ENCODE measurements around the gene CD4.

The CD4 gene

GRCh38 chr12:6828781-6829535 is 39.6 kb downstream of the CD4 start:
- DNase-seq (ENCODE audit: low read depth) = no peak

GRCh38 chr12:6829536-6830220 is 40.4 kb downstream of the CD4 start:
- no peak for DNase-seq (ENCODE audit: low read depth)

- DNase-seq (ENCODE audit: low read depth) = no peak
Measured at GRCh38 chr12:6830286-6830890, 41.1 kb downstream of the CD4 start.

GRCh38 chr12:6830999-6831398 is 41.7 kb downstream of the CD4 start:
- no peak for DNase-seq (ENCODE audit: low read depth)

- DNase-seq (ENCODE audit: low read depth) = no peak
Measured at GRCh38 chr12:6831450-6831995, 42.2 kb downstream of the CD4 start.

- no peak for DNase-seq (ENCODE audit: low read depth)
Measured at GRCh38 chr12:6832125-6832524, 42.8 kb downstream of the CD4 start.

GRCh38 chr12:6833189-6833890 is 44.0 kb downstream of the CD4 start:
- DNase-seq (ENCODE audit: low read depth) = no peak

GRCh38 chr12:6834254-6834653 is 44.9 kb downstream of the CD4 start:
- no peak for DNase-seq (ENCODE audit: low read depth)

- no peak for DNase-seq (ENCODE audit: low read depth)
Measured at GRCh38 chr12:6834873-6835272, 45.5 kb downstream of the CD4 start.

GRCh38 chr12:6836851-6837250 is 47.5 kb downstream of the CD4 start:
- no peak for DNase-seq (ENCODE audit: low read depth)

- DNase-seq (ENCODE audit: low read depth) = no peak
Measured at GRCh38 chr12:6837370-6838060, 48.2 kb downstream of the CD4 start.

- no peak for DNase-seq (ENCODE audit: low read depth)
Measured at GRCh38 chr12:6838854-6839253, 49.5 kb downstream of the CD4 start.

GRCh38 chr12:6839482-6840201 is 50.3 kb downstream of the CD4 start:
- no peak for DNase-seq (ENCODE audit: low read depth)

GRCh38 chr12:6840330-6840729 is 51.0 kb downstream of the CD4 start:
- no peak for DNase-seq (ENCODE audit: low read depth)

GRCh38 chr12:6840761-6841515 is 51.6 kb downstream of the CD4 start, which contains the start of gene GNB3:
GNB3 (plus strand) TSS chr12:6840925; CDS start chr12:6841288, 363 bp downstream.
- DNase-seq (ENCODE audit: low read depth) = no peak

GRCh38 chr12:6842075-6842474 is 52.7 kb downstream of the CD4 start:
- no peak for DNase-seq (ENCODE audit: low read depth)

- no peak for DNase-seq (ENCODE audit: low read depth)
Measured at GRCh38 chr12:6843118-6843902, 54.0 kb downstream of the CD4 start.

GRCh38 chr12:6845395-6845794 is 56.1 kb downstream of the CD4 start:
- DNase-seq (ENCODE audit: low read depth) = no peak

GRCh38 chr12:6846316-6846869 is 57.1 kb downstream of the CD4 start:
- no peak for DNase-seq (ENCODE audit: low read depth)
